K562 (cell line): ENCODE results near the gene MDK. TPM values are rescaled to one million over a fixed set of nuclear protein-coding genes. Genes with fewer than 3 reads are reported as not detected.

Experiments used
- ATAC-seq: fragments of 200-7000 bp; cut with Tn5 transposase; 3 replicates; pipeline ENCODE4 v1.9.1; 2020; ENCODE audit warnings: moderate library complexity
- BruUV-seq: library from RNA; stranded (reverse); fragments of 400-500 nt; replicated peaks from 2 replicates; lab custom pipeline; 2021; lab: Mats Ljungman, UMichigan
- CTCF ChIA-PET: fragments of 300-600 bp; formaldehyde crosslinking; extraction: SDS; loops from one replicate; lab custom pipeline; 2021; ENCODE audit warnings: low intra/inter-chr PET ratio; lab: Yijun Ruan, JAX
- POLR2A ChIA-PET: fragments of 300-600, 350-650 bp; sonication (Branson Sonifier 250); formaldehyde crosslinking; extraction: SDS; loops from one replicate; lab custom pipeline; 2021; ENCODE audit warnings: antibody characterized with exemption, inconsistent platforms; lab: Yijun Ruan, JAX
- DNase-seq, 4 experiments: peaks; one replicate each; pipeline versions ENCODE4 v3.0.0 to v3.0.0-alpha.2; 2011 to 2018; ENCODE audit warnings: low spot score in 3 of 4, mixed read lengths in 3 of 4; ENCODE audit errors: extremely low read depth in 1 of 4
- FAIRE-seq: peaks from 2 replicates; lab custom pipeline; 2011; peaks lifted over from hg19 to GRCh38; lab: Jason Lieb, UNC
- H2AFZ ChIP-seq: 2 replicates; pipeline ENCODE4 v1.6.0; 2011; ENCODE audit warnings: low read depth, low read length, control low read depth, inconsistent platforms
- H3K27ac ChIP-seq: fragments of 200-600 bp; 3 replicates; pipeline ENCODE4 v1.8.0; 2011; ENCODE audit warnings: low read depth, mild to moderate bottlenecking, control low read depth, inconsistent platforms, low read length, moderate library complexity, mixed read lengths; ENCODE audit errors: extremely low read depth
- H3K27me3 ChIP-seq, 2 experiments: fragments of 300-600 bp in 1 of 2; 2 replicates in 1 of 2; 3 replicates in 1 of 2; pipeline versions ENCODE4 v1.6.0 to v1.8.0; 2011; ENCODE audit warnings: inconsistent platforms in 2 of 2, low read length in 2 of 2, mild to moderate bottlenecking in 1 of 2, mixed read lengths in 1 of 2, moderate library complexity in 1 of 2; ENCODE audit not compliant: control insufficient read depth in 2 of 2, insufficient read depth in 2 of 2
- H3K36me3 ChIP-seq: fragments of 300-600 bp; 3 replicates; pipeline ENCODE4 v1.8.0; 2011; ENCODE audit warnings: mild to moderate bottlenecking, low read length, inconsistent platforms; ENCODE audit not compliant: control insufficient read depth, insufficient read depth
- H3K4me1 ChIP-seq, 2 experiments: fragments of 200-600 bp in 1 of 2; replicated peaks in 1 of 2; 2 replicates in 1 of 2; 3 replicates in 1 of 2; pipeline versions ENCODE4 v1.5.1 to v1.8.0; 2011; ENCODE audit warnings: inconsistent platforms in 2 of 2, low read length in 2 of 2, mild to moderate bottlenecking in 1 of 2, mixed read lengths in 1 of 2, moderate library complexity in 1 of 2; ENCODE audit not compliant: control insufficient read depth in 2 of 2, insufficient read depth in 2 of 2
- H3K4me2 ChIP-seq: 2 replicates; pipeline ENCODE4 v1.6.1; 2011; ENCODE audit warnings: low read length, control low read depth, inconsistent platforms, mixed read lengths; ENCODE audit not compliant: insufficient read depth
- H3K4me3 ChIP-seq: fragments of 200-600 bp; sonication (generic), shearing (Covaris generic); 2 replicates; pipeline ENCODE4 v1.5.1; 2016; ENCODE audit warnings: control low read depth, inconsistent platforms
- H3K79me2 ChIP-seq: fragments of 200-600 bp; 3 replicates; pipeline ENCODE4 v1.8.0; 2011; ENCODE audit warnings: low read length, inconsistent platforms; ENCODE audit not compliant: control insufficient read depth, insufficient read depth
- H3K9ac ChIP-seq, 2 experiments: 2 replicates each; pipeline versions ENCODE4 v1.6.0 to v1.6.1; 2011; ENCODE audit warnings: low read depth in 2 of 2, low read length in 2 of 2, control low read depth in 1 of 2, inconsistent platforms in 1 of 2, mild to moderate bottlenecking in 1 of 2, mixed read lengths in 1 of 2; ENCODE audit not compliant: insufficient read depth in 1 of 2
- H3K9me1 ChIP-seq: one replicate; pipeline ENCODE4 v1.6.0; 2011; ENCODE audit warnings: inconsistent platforms, mild to moderate bottlenecking, low read length, moderate library complexity; ENCODE audit not compliant: control insufficient read depth, insufficient read depth
- H3K9me3 ChIP-seq: replicated peaks from 2 replicates; pipeline ENCODE4 v1.5.1; 2011; ENCODE audit warnings: low read depth, low read length, inconsistent platforms; ENCODE audit not compliant: control insufficient read depth, insufficient read depth
- H4K20me1 ChIP-seq: replicated peaks from 2 replicates; pipeline ENCODE4 v1.6.1; 2011; ENCODE audit warnings: low read length, inconsistent platforms, mixed read lengths; ENCODE audit not compliant: control insufficient read depth, insufficient read depth
- C11orf30 ChIP-seq: fragments of 450-650 bp; IDR thresholded peaks from 2 replicates; pipeline ENCODE4 v1.6.1; 2016; ENCODE audit warnings: low read depth, mild to moderate bottlenecking
- ETS1 ChIP-seq: conservative IDR thresholded peaks from 2 replicates; pipeline ENCODE4 v1.6.1; 2011; ENCODE audit warnings: low read depth, mild to moderate bottlenecking, low read length; ENCODE audit not compliant: control insufficient read depth
- NEUROD1 ChIP-seq: fragments of 150-350 bp; IDR thresholded peaks from 2 replicates; pipeline ENCODE4 v1.6.1; 2014; ENCODE audit warnings: borderline replicate concordance, low read length, low read depth; ENCODE audit not compliant: partially characterized antibody
- POU5F1 ChIP-seq: fragments of 150-350 bp; IDR thresholded peaks from 2 replicates; pipeline ENCODE4 v1.6.1; 2014; ENCODE audit warnings: borderline replicate concordance, low read length, low read depth, mild to moderate bottlenecking; ENCODE audit not compliant: partially characterized antibody
- THRB ChIP-seq: fragments of 450-650 bp; formaldehyde crosslinking; conservative IDR thresholded peaks from 2 replicates; pipeline ENCODE4 v1.4.0; 2022; ENCODE audit warnings: mild to moderate bottlenecking, missing genetic modification characterization
- ZNF217 ChIP-seq: sonication (generic); formaldehyde crosslinking; IDR thresholded peaks from 2 replicates; pipeline ENCODE4 v1.8.0; 2022; ENCODE audit warnings: mild to moderate bottlenecking, missing genetic modification reagents
- WGBS: fragments of 100-300 bp; shearing (Covaris generic); methylation state at CpG from one replicate; pipeline ENCODE4 v1.1.6; 2016; ENCODE audit warnings: low coverage, mixed read lengths; ENCODE audit not compliant: insufficient coverage; ENCODE audit errors: missing lambda C conversion rate; 5-methylcytosine and 5-hydroxymethylcytosine counted together
- in situ Hi-C: fragments of 300-500 bp; cut with MboI; formaldehyde crosslinking; loops from 4 replicates; pipeline ENCODE4 v1.15.0; 2018; ENCODE audit warnings: inconsistent platforms, mixed read lengths
- intact Hi-C: fragments of 100-400 bp; cut with micrococcal nuclease; formaldehyde crosslinking; loops from 2 replicates; pipeline ENCODE4 v1.14.2; 2022
- polyA plus RNA-seq, 8 experiments: library from polyadenylated mRNA; depleted of rRNA in 4 of 8; stranded (reverse) in 5 of 8; unstranded in 3 of 8; fragments of >200 nt; fragmentation: Nextera tagmentation in 2 of 8; fragmentation: Illumina TruSeq in 1 of 8; extraction: Ambion mirVana in 2 of 8; extraction: Trizol in 1 of 8; gene quantifications; 2 replicates each; pipeline versions ENCODE4 v1.2.1 to v1.2.3, GENCODE V29; 2011 to 2014; ENCODE audit warnings: inconsistent platforms in 1 of 8, missing spikeins in 1 of 8
- total RNA-seq, 7 experiments: library from RNA; depleted of rRNA in 6 of 7; stranded (reverse); fragments of >200 nt in 6 of 7; fragmentation: Illumina TruSeq in 2 of 7; extraction: Trizol in 2 of 7; gene quantifications; 2 replicates each; pipeline versions ENCODE4 v1.2.1 to v1.2.3, GENCODE V29; 2011 to 2021; ENCODE audit warnings: low replicate concordance in 1 of 7

The MDK gene
- total and polyA plus RNA-seq, 9 of the 15 experiments (the other 6 are each of a cell fraction or from before 2014, with no cell fraction given), result 20.7 to 700 (median 350) TPM

- no TSS peak for BruUV-seq
- peaks cover 47% of the 10 kb centered on the region; the same call in 2 of the 3 replicates for H3K36me3 ChIP-seq
- peaks cover 42% of the 10 kb centered on the region for H3K79me2 ChIP-seq
- intact Hi-C loops (no loop called here), in situ Hi-C loops (no loop called here)
- ATAC-seq (no peak), FAIRE-seq (no peak), DNase-seq (no peak)
- no peak overlapping the region for H3K27ac ChIP-seq
- H3K9me1 ChIP-seq, result peaks cover 3% of the 10 kb centered on the region
- H4K20me1 ChIP-seq, result no peaks in the 10 kb centered on the region; the same call in none of the 2 replicates
- no peak overlapping the region for H3K4me2 ChIP-seq
- H2AFZ ChIP-seq, result no peak overlapping the region
- H3K4me1 ChIP-seq, result peaks cover 29 to 64% of the 10 kb centered on the region in 2 experiments
- ChIA-PET CTCF (no interaction called here), POLR2A (interaction anchor here (0.6 to 2.0 kb wide), 2 partner anchors 12 to 163 kb away, joined by 4 to 7 read pairs; no protein-coding TSS in a partner anchor)
- no peaks in the 10 kb centered on the region for H3K9me3 ChIP-seq
- no peaks in the 10 kb centered on the region for H3K27me3 ChIP-seq
- no peak overlapping the region for H3K9ac ChIP-seq
- no peak for TF ChIP-seq NEUROD1
- TF ChIP-seq THRB (CRISPR knock-in tag), result no peak
- TF ChIP-seq POU5F1, result no peak
- no peak for TF ChIP-seq ETS1
- TF ChIP-seq C11orf30, result no peak
- TF ChIP-seq ZNF217, result no peak
- WGBS, result 90% methylated on average over 9 of the region's 9 CpGs
- H3K4me3 ChIP-seq, result no peak overlapping the region
Measured at GRCh38 chr11:46364056-46364455, 17.4 kb upstream of the MDK start.
